Muscle of arm (tissue), 12 donors: ENCODE results near the gene WNT6. TPM values are rescaled to one million over a fixed set of nuclear protein-coding genes. Genes with fewer than 3 reads are reported as not detected.

Source experiments
- DNase-seq: peaks from one replicate; pipeline ENCODE4 v3.0.0-alpha.2; 2013
- polyA plus RNA-seq, 12 donors: library from polyadenylated mRNA; unstranded; fragments of 120-200 nt; gene quantifications; one replicate each; pipeline ENCODE4 v1.2.1, GENCODE V29; 2013; ENCODE audit not compliant: insufficient read length in 12 of 12

The WNT6 gene
- polyA plus RNA-seq, 12 donors = 0.09 to 9.6 (median 0.78) TPM; not detected in 7

- DNase-seq = no peak
Measured at GRCh38 chr2:218893349-218894150, 33.9 kb downstream of the WNT6 start.

GRCh38 chr2:218894151-218894879, 34.7 kb downstream of the WNT6 start:
- no peak for DNase-seq

GRCh38 chr2:218894880-218895157, 35.2 kb downstream of the WNT6 start:
- DNase-seq = no peak

GRCh38 chr2:218895326-218895725, 35.7 kb downstream of the WNT6 start:
- DNase-seq = no peak

GRCh38 chr2:218895759-218896500, 36.3 kb downstream of the WNT6 start:
- DNase-seq = no peak

- DNase-seq = no peak
Measured at GRCh38 chr2:218896501-218897393, 37.1 kb downstream of the WNT6 start.

GRCh38 chr2:218897394-218898108, 37.9 kb downstream of the WNT6 start:
- DNase-seq = no peak

- peak; percentile 69 for DNase-seq
Measured at GRCh38 chr2:218898109-218898878, 38.7 kb downstream of the WNT6 start.

GRCh38 chr2:218899147-218899546, 39.5 kb downstream of the WNT6 start:
- no peak for DNase-seq

- DNase-seq = no peak
Measured at GRCh38 chr2:218902427-218902826, 42.8 kb downstream of the WNT6 start.

- no peak for DNase-seq
Measured at GRCh38 chr2:218904176-218904575, 44.6 kb downstream of the WNT6 start.

GRCh38 chr2:218908721-218909619, 49.4 kb downstream of the WNT6 start:
- peak; percentile 85 for DNase-seq

- no peak for DNase-seq
Measured at GRCh38 chr2:218910741-218911140, 51.1 kb downstream of the WNT6 start.

GRCh38 chr2:218920504-218920903, 60.9 kb downstream of the WNT6 start:
- DNase-seq = no peak

Other genes with a start within 250 kb of the WNT6 start
- gene ZNF142, start 200.2 kb upstream of the WNT6 start, polyA plus RNA-seq = 10 to 100 TPM in 10 of 12 donors, 1 to 10 TPM in 1, not detected in 1; 9.6 to 20.3 (median 12.4) TPM
- 10 to 100 TPM in 11 of 12 donors, not detected in 1; 19.2 to 46.1 (median 38.2) TPM for gene BCS1L, start 200.1 kb upstream of the WNT6 start, polyA plus RNA-seq
- gene RNF25, start 187.8 kb upstream of the WNT6 start, polyA plus RNA-seq = 10 to 100 TPM in 11 of 12 donors, not detected in 1; 11.3 to 44.8 (median 26.1) TPM
- gene STK36, start 187.7 kb upstream of the WNT6 start, polyA plus RNA-seq = 10 to 100 TPM in 11 of 12 donors, not detected in 1; 19.4 to 56.6 (median 24.9) TPM
- 10 to 100 TPM in 11 of 12 donors, not detected in 1; 17.1 to 71.2 (median 30.0) TPM for gene TTLL4, start 149.0 kb upstream of the WNT6 start, polyA plus RNA-seq
- 10 to 100 TPM in 11 of 12 donors, not detected in 1; 10.3 to 25.6 (median 22.3) TPM for gene CYP27A1, start 77.7 kb upstream of the WNT6 start, polyA plus RNA-seq
- 10 to 100 TPM in 9 of 12 donors, 1 to 10 TPM in 2, not detected in 1; 7.4 to 35.9 (median 25.3) TPM for gene PRKAG3, start 28.0 kb upstream of the WNT6 start, polyA plus RNA-seq
- gene WNT10A, start 21.0 kb downstream of the WNT6 start, polyA plus RNA-seq = 1 to 10 TPM in 2 of 12 donors, under 1 TPM in 5, not detected in 5; 0.08 to 5.2 (median 0.37) TPM
- under 1 TPM in 3 of 12 donors, not detected in 9; 0.07 to 0.19 (median 0.07) TPM for gene CDK5R2, start 99.9 kb downstream of the WNT6 start, polyA plus RNA-seq
- 1 to 10 TPM in 1 of 12 donors, under 1 TPM in 6, not detected in 5; 0.09 to 5.7 (median 0.17) TPM for gene FEV, start 125.4 kb downstream of the WNT6 start, polyA plus RNA-seq
- gene CRYBA2, start 133.6 kb downstream of the WNT6 start, polyA plus RNA-seq = not detected
- under 1 TPM in 1 of 12 donors, not detected in 11; 0.08 TPM for gene CFAP65, start 181.7 kb downstream of the WNT6 start, polyA plus RNA-seq
- gene IHH, start 201.1 kb downstream of the WNT6 start, polyA plus RNA-seq = 10 to 100 TPM in 1 of 12 donors, under 1 TPM in 2, not detected in 9; 0.09 to 23.0 (median 0.30) TPM